RKO (cell line): Measurements from ENCODE around the gene CNGA2.
"Not testable (repeated sequence)": the region's sequence is repeated elsewhere in the genome, so short reads cannot be mapped to it uniquely, and the experiment has no call there.

Source experiments
- DNase-seq: peaks from one replicate; pipeline ENCODE4 v3.0.0-alpha.2; 2016; ENCODE audit warnings: low spot score

Gene CNGA2

GRCh38 chrX:151734446-151734845 is at the start of gene CNGA2:
Gene CNGA2 (plus strand): TSS chrX:151734746. CDS start chrX:151738484, 3,738 bp downstream.
- DNase-seq: no peak

GRCh38 chrX:151687635-151688034 is 46.9 kb upstream of the CNGA2 start:
- no peak for DNase-seq

GRCh38 chrX:151688695-151689094 is 45.9 kb upstream of the CNGA2 start:
- no peak for DNase-seq

- no peak for DNase-seq
Measured at GRCh38 chrX:151692825-151693224, 41.7 kb upstream of the CNGA2 start.

GRCh38 chrX:151694121-151694520 is 40.4 kb upstream of the CNGA2 start:
- DNase-seq: no peak

DNA sequence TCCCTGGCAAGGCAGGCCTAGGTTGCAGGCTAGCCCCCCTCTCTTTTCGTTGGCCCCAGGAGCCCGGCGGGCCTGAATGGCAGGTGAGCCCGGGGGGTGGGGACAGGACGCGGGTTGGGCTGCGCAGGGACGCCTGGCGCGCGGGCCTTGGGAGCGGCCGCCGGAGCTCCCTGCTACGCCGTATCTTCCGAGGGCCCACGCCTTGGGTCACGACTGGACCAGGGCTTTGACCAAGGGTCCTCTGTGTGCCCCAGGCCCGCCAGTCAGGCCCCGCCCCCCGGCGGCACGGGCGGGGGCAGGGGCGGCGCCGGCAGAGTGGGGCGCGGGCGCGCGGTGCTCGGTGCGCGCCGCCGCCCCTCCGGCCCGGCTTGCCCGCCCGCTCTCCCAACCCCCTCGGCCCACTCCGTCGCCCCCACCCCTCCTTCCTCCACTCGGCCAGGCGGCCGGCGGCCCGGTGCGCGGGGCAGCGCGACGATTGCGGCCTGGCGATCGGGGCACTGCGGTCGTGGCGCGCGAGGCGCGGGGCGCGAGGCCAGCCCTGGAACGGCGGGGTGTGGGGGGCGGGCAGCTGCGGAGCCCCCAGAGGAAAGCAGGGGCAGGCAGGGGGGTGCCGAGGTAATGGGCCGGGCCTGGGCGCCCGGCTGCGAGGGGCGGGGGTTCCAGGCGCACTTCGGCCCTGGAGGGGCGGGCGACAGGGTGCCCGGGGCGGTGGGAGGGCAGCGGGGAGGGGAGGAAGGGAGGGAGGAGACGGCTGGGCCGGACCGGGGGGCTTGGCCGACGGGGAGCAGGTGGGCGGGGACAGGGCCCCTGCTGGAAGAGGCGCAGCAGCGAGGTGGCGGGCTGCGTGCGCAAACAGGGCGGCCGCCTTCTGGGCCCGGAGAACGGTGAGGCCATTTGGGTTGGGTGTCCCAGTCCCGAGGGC is 39.6 kb upstream of the CNGA2 start, which contains the start of gene PRRG3:
TSS of gene PRRG3 (plus strand) at position 798 of the 922 bp plus-strand sequence. CDS start 3,357 bp downstream, outside the sequence.
- no peak for DNase-seq

- no peak for DNase-seq
Measured at GRCh38 chrX:151695583-151696340, 38.8 kb upstream of the CNGA2 start.

- not testable (repeated sequence) for DNase-seq
Measured at GRCh38 chrX:151697082-151697481, 37.5 kb upstream of the CNGA2 start.

DNA sequence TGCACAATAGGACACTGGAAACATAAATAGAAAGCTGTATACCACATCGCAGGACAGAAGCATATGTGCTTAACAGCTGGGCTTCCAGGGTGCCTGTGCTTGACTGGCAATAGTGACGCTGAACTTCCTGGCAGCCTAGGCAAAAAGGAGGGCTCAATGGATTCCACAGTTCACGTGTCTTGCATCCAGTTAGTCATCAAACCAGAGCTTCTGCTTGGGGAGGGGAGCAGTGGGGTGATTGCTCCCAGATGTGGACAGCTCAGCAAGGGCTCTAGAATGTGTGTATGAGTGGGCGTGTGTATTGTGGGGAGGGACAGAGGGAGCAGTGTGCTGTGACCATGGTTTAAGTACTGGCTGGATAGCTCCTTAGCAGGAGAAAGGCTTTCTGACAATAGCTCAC is 37.0 kb upstream of the CNGA2 start:
- DNase-seq: no peak

- DNase-seq: no peak
Measured at GRCh38 chrX:151698485-151698884, 36.1 kb upstream of the CNGA2 start.

DNA sequence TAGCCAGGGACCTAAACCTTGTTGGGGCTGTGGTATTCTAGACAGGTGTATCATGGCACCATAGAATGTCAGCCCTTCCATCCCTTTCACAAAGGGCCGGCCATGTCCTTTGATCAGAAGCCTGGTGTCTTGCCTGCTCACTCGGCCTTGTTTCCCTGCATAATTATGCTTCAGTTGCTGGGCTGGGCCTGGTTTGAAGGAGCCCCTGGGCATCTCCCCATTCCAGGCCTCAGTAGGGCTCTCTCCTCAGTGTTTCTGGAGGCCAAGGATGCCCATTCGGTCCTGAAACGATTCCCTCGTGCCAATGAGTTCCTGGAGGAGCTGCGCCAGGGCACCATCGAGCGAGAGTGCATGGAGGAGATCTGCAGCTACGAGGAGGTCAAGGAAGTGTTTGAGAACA is 34.8 kb upstream of the CNGA2 start:
- DNase-seq: no peak

DNA sequence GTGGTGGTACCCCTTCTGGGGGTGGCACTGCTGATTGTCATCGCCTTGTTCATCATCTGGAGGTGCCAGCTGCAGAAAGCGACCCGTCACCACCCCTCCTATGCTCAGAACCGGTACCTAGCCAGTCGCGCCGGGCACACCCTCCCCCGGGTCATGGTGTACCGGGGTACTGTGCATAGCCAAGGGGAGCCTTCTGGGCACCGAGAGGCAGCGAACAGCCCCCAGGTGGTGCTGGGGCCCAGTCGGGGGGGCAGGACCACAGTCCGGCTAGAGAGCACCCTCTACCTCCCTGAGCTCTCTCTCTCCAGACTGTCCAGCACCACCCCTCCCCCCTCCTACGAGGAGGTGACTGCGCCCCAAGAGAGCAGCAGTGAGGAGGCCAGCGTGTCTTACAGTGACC is 34.0 kb upstream of the CNGA2 start:
- no peak for DNase-seq

DNA sequence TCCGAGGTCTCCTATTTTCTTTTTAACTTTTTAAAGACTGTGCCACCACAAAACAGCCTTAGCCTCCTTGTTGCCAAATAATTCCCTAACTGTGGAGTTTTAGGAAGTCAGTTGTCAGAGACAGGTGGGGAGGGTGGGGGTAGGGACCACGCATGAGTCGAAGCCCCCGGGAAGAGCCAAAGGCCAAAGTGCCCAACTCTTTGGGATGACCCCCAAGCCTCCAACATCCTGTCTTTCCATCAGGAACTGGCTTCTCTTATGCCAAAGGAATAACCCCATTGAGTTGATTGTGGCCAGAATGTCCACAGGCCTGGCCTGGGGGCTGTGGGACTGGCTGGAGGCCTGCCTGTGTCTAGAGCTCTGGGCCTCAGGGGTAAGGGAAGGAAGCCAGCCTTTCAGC is 33.5 kb upstream of the CNGA2 start:
- DNase-seq: no peak

GRCh38 chrX:151701531-151701930 is 33.0 kb upstream of the CNGA2 start:
- no peak for DNase-seq

GRCh38 chrX:151702026-151702714 is 32.4 kb upstream of the CNGA2 start:
- DNase-seq: no peak

DNA sequence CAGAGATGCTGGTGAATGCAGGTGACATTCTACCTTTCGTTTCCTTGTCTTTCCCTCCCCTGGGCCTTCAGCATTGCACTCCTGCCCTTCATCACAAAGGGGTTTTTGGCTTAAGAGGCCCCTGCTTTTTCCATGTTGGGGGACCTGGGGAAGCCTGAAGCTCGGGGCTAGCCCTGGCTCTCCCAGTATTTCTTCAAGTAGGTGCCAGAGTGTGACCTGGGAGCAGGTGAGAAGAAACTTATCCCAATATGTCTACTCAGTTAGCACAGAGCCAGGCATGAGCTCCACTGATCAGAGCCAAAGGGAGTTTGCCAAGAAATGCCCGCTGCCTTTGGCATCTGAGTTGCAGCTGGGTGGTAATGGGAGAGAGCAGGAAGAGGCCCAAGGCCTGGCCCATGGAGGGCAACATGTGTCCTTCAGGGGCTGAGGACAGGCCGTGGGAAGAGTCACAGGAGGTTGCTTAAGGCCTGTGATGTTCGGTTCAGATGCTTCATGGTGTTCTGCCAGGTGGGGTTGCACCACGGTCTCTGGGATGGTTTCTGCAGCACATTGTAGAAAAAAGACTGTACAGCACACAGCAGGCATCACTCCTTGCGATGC is 31.7 kb upstream of the CNGA2 start:
- DNase-seq: no peak

- no peak for DNase-seq
Measured at GRCh38 chrX:151703487-151703886, 31.1 kb upstream of the CNGA2 start.

DNA sequence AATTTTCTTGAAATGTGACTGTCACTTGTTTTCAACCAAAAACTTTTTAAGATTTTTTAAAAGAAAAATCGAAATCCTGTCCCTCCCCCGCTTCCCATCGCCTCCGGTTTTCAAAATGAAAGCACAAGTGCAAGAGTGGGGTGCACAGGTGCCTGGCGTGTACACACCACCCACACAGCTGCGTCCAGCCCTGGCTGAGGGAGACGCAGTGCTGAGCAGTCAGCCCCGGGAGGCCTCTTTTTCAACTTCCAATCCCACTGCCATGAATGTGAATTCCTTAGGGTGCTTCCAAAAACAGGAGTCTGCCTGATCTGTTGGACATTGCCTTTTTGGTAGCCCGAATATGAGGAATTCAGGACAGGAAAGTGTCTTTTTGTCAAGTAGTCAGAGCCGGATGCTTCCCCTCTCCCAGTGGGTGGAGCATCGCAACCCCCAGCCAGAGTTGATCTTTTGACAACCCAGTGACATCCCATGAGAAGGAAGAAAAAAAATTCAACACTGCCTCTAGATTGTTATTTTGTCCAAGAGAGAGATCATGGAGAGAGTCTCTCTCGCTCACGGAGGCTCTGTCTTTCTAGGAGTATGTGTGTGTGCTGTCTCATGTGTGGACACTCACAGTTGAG is 30.4 kb upstream of the CNGA2 start:
- no peak for DNase-seq

DNA sequence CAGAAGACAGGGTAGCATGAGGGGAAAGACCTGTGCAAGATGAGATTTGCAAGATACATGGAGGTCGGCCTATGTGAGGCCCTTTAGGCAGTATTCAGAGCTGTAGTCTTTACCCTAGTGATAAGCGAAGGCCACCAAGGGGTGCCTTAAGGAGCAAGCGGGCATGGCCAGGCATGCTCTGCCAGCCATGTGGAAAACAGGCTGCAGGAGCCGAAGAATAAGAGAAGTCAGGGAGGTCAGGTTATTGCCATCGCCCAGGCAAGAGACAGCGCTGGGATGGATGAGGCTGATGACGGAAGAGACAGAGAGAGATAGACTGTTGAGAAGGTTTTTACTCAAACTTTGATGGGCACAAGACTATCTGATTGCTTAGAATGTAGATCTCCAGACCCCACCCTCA is 25.7 kb upstream of the CNGA2 start:
- no peak for DNase-seq

DNA sequence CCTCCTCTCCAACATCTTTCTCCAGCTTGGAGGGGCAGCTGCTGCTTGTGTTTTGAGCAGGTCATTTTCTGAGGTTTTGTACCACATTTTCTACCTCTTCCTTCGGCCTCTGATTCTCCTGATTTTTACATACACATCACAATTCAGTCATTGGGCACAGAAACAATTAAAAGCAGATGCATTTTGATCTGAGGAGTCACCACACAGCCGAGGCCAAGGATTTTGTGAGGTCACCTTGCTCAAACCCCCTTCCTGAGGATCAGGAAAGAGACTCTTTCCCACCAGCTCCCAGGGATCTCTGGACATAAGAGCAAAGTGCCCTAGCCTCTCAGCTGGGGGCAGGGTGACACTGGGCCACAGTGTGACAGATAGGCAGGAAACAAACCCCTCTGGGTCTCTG is 24.1 kb upstream of the CNGA2 start:
- DNase-seq: no peak

DNA sequence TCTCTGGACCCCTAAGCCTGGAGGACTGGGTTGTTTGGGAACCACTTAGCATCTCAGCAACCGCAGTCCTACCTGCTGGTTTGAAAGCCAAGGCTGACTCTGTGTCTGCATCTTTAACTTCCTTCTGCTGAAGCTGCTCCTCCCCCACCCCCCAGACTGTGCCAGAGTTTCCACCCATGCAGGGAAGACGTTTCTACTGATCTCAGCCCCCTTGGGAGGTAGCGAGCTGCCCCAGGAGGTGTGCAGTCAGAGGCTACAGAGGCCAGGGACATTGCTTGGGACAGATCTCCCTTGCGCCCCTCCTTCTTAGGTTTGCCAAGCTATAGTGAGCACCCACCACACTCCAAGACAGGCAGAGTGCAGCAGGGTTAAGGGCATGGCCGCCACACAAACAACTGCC is 23.4 kb upstream of the CNGA2 start:
- no peak for DNase-seq

GRCh38 chrX:151711787-151712186 is 22.8 kb upstream of the CNGA2 start:
- DNase-seq: no peak
